K562 (cell line): ENCODE data around the gene OR2T4. TPM values are rescaled to one million over a fixed set of nuclear protein-coding genes. Genes with fewer than 3 reads are reported as not detected.

Source experiments
- ATAC-seq: fragments of 200-7000 bp; cut with Tn5 transposase; 3 replicates; pipeline ENCODE4 v1.9.1; 2020; ENCODE audit warnings: moderate library complexity
- BruUV-seq: library from RNA; stranded (reverse); fragments of 400-500 nt; replicated peaks from 2 replicates; lab custom pipeline; 2021; lab: Mats Ljungman, UMichigan
- CTCF ChIA-PET: fragments of 300-600 bp; formaldehyde crosslinking; extraction: SDS; loops from one replicate; lab custom pipeline; 2021; ENCODE audit warnings: low intra/inter-chr PET ratio; lab: Yijun Ruan, JAX
- POLR2A ChIA-PET: fragments of 300-600, 350-650 bp; sonication (Branson Sonifier 250); formaldehyde crosslinking; extraction: SDS; loops from one replicate; lab custom pipeline; 2021; ENCODE audit warnings: antibody characterized with exemption, inconsistent platforms; lab: Yijun Ruan, JAX
- DNase-seq, 4 experiments: peaks; one replicate each; pipeline versions ENCODE4 v3.0.0 to v3.0.0-alpha.2; 2011 to 2018; ENCODE audit warnings: low spot score in 3 of 4, mixed read lengths in 3 of 4; ENCODE audit errors: extremely low read depth in 1 of 4
- FAIRE-seq: peaks from 2 replicates; lab custom pipeline; 2011; peaks lifted over from hg19 to GRCh38; lab: Jason Lieb, UNC
- H2AFZ ChIP-seq: 2 replicates; pipeline ENCODE4 v1.6.0; 2011; ENCODE audit warnings: low read depth, low read length, control low read depth, inconsistent platforms
- H3K27ac ChIP-seq: fragments of 200-600 bp; 3 replicates; pipeline ENCODE4 v1.8.0; 2011; ENCODE audit warnings: low read depth, mild to moderate bottlenecking, control low read depth, inconsistent platforms, low read length, moderate library complexity, mixed read lengths; ENCODE audit errors: extremely low read depth
- H3K27me3 ChIP-seq, 2 experiments: fragments of 300-600 bp in 1 of 2; 2 replicates in 1 of 2; 3 replicates in 1 of 2; pipeline versions ENCODE4 v1.6.0 to v1.8.0; 2011; ENCODE audit warnings: inconsistent platforms in 2 of 2, low read length in 2 of 2, mild to moderate bottlenecking in 1 of 2, mixed read lengths in 1 of 2, moderate library complexity in 1 of 2; ENCODE audit not compliant: control insufficient read depth in 2 of 2, insufficient read depth in 2 of 2
- H3K36me3 ChIP-seq: fragments of 300-600 bp; 3 replicates; pipeline ENCODE4 v1.8.0; 2011; ENCODE audit warnings: mild to moderate bottlenecking, low read length, inconsistent platforms; ENCODE audit not compliant: control insufficient read depth, insufficient read depth
- H3K4me1 ChIP-seq, 2 experiments: fragments of 200-600 bp in 1 of 2; replicated peaks in 1 of 2; 2 replicates in 1 of 2; 3 replicates in 1 of 2; pipeline versions ENCODE4 v1.5.1 to v1.8.0; 2011; ENCODE audit warnings: inconsistent platforms in 2 of 2, low read length in 2 of 2, mild to moderate bottlenecking in 1 of 2, mixed read lengths in 1 of 2, moderate library complexity in 1 of 2; ENCODE audit not compliant: control insufficient read depth in 2 of 2, insufficient read depth in 2 of 2
- H3K4me2 ChIP-seq: 2 replicates; pipeline ENCODE4 v1.6.1; 2011; ENCODE audit warnings: low read length, control low read depth, inconsistent platforms, mixed read lengths; ENCODE audit not compliant: insufficient read depth
- H3K4me3 ChIP-seq: fragments of 200-600 bp; sonication (generic), shearing (Covaris generic); 2 replicates; pipeline ENCODE4 v1.5.1; 2016; ENCODE audit warnings: control low read depth, inconsistent platforms
- H3K79me2 ChIP-seq: fragments of 200-600 bp; 3 replicates; pipeline ENCODE4 v1.8.0; 2011; ENCODE audit warnings: low read length, inconsistent platforms; ENCODE audit not compliant: control insufficient read depth, insufficient read depth
- H3K9ac ChIP-seq, 2 experiments: 2 replicates each; pipeline versions ENCODE4 v1.6.0 to v1.6.1; 2011; ENCODE audit warnings: low read depth in 2 of 2, low read length in 2 of 2, control low read depth in 1 of 2, inconsistent platforms in 1 of 2, mild to moderate bottlenecking in 1 of 2, mixed read lengths in 1 of 2; ENCODE audit not compliant: insufficient read depth in 1 of 2
- H3K9me1 ChIP-seq: one replicate; pipeline ENCODE4 v1.6.0; 2011; ENCODE audit warnings: inconsistent platforms, mild to moderate bottlenecking, low read length, moderate library complexity; ENCODE audit not compliant: control insufficient read depth, insufficient read depth
- H3K9me3 ChIP-seq: replicated peaks from 2 replicates; pipeline ENCODE4 v1.5.1; 2011; ENCODE audit warnings: low read depth, low read length, inconsistent platforms; ENCODE audit not compliant: control insufficient read depth, insufficient read depth
- H4K20me1 ChIP-seq: replicated peaks from 2 replicates; pipeline ENCODE4 v1.6.1; 2011; ENCODE audit warnings: low read length, inconsistent platforms, mixed read lengths; ENCODE audit not compliant: control insufficient read depth, insufficient read depth
- HNRNPK ChIP-seq: fragments of 200-400 bp; formaldehyde crosslinking; IDR thresholded peaks from one replicate; pipeline ENCODE4 v1.6.1; 2018; ENCODE audit warnings: mild to moderate bottlenecking, low read depth, low read length; ENCODE audit not compliant: poor library complexity, severe bottlenecking
- in situ Hi-C: fragments of 300-500 bp; cut with MboI; formaldehyde crosslinking; loops from 4 replicates; pipeline ENCODE4 v1.15.0; 2018; ENCODE audit warnings: inconsistent platforms, mixed read lengths
- intact Hi-C: fragments of 100-400 bp; cut with micrococcal nuclease; formaldehyde crosslinking; loops from 2 replicates; pipeline ENCODE4 v1.14.2; 2022
- polyA plus RNA-seq, 8 experiments: library from polyadenylated mRNA; depleted of rRNA in 4 of 8; stranded (reverse) in 5 of 8; unstranded in 3 of 8; fragments of >200 nt; fragmentation: Nextera tagmentation in 2 of 8; fragmentation: Illumina TruSeq in 1 of 8; extraction: Ambion mirVana in 2 of 8; extraction: Trizol in 1 of 8; gene quantifications; 2 replicates each; pipeline versions ENCODE4 v1.2.1 to v1.2.3, GENCODE V29; 2011 to 2014; ENCODE audit warnings: inconsistent platforms in 1 of 8, missing spikeins in 1 of 8
- total RNA-seq, 7 experiments: library from RNA; depleted of rRNA in 6 of 7; stranded (reverse); fragments of >200 nt in 6 of 7; fragmentation: Illumina TruSeq in 2 of 7; extraction: Trizol in 2 of 7; gene quantifications; 2 replicates each; pipeline versions ENCODE4 v1.2.1 to v1.2.3, GENCODE V29; 2011 to 2021; ENCODE audit warnings: low replicate concordance in 1 of 7
- TF ChIP-seq, protein P1 (sequence below): fragments of 250-450 bp; sonication (Bioruptor Pico); IDR thresholded peaks from 2 replicates; pipeline ENCODE4 v1.8.0; 2021; ENCODE audit warnings: moderate library complexity, mild to moderate bottlenecking, inconsistent platforms
- TF ChIP-seq, protein P2 (sequence below), 2 experiments: fragments of 450-650 bp; formaldehyde crosslinking in 1 of 2; IDR thresholded peaks; 2 replicates each; pipeline versions ENCODE4 v1.4.0 to v1.6.1; 2014 to 2020; ENCODE audit warnings: mild to moderate bottlenecking in 2 of 2, borderline replicate concordance in 1 of 2, low read depth in 1 of 2

Gene OR2T4
- total and polyA plus RNA-seq, 9 of the 15 experiments (the other 6 are each of a cell fraction or from before 2014, with no cell fraction given): not detected

DNA sequence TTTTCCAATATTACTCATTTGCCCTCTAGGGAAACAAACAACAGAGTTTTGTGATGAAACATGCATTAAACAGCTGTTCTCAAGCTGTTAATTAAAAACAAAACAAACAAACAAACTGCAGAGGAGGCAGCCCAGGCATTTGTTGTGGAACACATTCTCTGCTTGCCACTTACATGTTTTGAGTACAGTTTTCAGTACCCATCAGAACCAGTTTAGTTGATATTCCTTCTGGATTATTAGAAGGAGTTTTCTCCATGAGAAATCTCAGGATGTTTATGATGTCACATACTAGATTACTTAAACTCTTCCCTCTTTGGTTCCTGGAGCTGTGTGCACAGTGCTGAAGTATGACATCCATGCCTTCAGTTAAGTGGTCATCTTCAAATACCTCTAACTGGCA is 14.0 kb downstream of the OR2T4 start, which contains the start of gene OR2T6:
Gene OR2T6, plus strand, starts transcription at position 301 of the 400 bp plus-strand sequence. CDS start 11,863 bp downstream, outside the sequence.
- Histone ChIP-seq H3K27me3 (no peaks in the 10 kb centered on the region), H3K36me3 (no peaks in the 10 kb centered on the region), H3K79me2 (no peaks in the 10 kb centered on the region), H3K9me3 (no peaks in the 10 kb centered on the region; the same call in 1 of the 2 replicates), H3K4me3 (no peak within 1 kb of the TSS), H3K4me1 (no peaks in the 10 kb centered on the region), H3K27ac (no peak within 1 kb of the TSS), H4K20me1 (no peaks in the 10 kb centered on the region), H3K9ac (no peak within 1 kb of the TSS), H3K9me1 (no peaks in the 10 kb centered on the region), H3K4me2 (no peak within 1 kb of the TSS), H2AFZ (no peak within 1 kb of the TSS)
- in situ Hi-C loops (no loop called here), intact Hi-C loops (no loop called here)
- ChIA-PET POLR2A (no interaction called here), CTCF (interaction anchor here (0.8 kb wide), 1 partner anchor 52 kb away, joined by 3 read pairs; no protein-coding TSS in a partner anchor)
- FAIRE-seq (no peak), DNase-seq (no peak), ATAC-seq (no peak)
- BruUV-seq: no TSS peak
- TF ChIP-seq, protein P1, sequence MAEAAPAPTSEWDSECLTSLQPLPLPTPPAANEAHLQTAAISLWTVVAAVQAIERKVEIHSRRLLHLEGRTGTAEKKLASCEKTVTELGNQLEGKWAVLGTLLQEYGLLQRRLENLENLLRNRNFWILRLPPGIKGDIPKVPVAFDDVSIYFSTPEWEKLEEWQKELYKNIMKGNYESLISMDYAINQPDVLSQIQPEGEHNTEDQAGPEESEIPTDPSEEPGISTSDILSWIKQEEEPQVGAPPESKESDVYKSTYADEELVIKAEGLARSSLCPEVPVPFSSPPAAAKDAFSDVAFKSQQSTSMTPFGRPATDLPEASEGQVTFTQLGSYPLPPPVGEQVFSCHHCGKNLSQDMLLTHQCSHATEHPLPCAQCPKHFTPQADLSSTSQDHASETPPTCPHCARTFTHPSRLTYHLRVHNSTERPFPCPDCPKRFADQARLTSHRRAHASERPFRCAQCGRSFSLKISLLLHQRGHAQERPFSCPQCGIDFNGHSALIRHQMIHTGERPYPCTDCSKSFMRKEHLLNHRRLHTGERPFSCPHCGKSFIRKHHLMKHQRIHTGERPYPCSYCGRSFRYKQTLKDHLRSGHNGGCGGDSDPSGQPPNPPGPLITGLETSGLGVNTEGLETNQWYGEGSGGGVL (CRISPR knock-in tag): no peak
- TF ChIP-seq, protein P2, sequence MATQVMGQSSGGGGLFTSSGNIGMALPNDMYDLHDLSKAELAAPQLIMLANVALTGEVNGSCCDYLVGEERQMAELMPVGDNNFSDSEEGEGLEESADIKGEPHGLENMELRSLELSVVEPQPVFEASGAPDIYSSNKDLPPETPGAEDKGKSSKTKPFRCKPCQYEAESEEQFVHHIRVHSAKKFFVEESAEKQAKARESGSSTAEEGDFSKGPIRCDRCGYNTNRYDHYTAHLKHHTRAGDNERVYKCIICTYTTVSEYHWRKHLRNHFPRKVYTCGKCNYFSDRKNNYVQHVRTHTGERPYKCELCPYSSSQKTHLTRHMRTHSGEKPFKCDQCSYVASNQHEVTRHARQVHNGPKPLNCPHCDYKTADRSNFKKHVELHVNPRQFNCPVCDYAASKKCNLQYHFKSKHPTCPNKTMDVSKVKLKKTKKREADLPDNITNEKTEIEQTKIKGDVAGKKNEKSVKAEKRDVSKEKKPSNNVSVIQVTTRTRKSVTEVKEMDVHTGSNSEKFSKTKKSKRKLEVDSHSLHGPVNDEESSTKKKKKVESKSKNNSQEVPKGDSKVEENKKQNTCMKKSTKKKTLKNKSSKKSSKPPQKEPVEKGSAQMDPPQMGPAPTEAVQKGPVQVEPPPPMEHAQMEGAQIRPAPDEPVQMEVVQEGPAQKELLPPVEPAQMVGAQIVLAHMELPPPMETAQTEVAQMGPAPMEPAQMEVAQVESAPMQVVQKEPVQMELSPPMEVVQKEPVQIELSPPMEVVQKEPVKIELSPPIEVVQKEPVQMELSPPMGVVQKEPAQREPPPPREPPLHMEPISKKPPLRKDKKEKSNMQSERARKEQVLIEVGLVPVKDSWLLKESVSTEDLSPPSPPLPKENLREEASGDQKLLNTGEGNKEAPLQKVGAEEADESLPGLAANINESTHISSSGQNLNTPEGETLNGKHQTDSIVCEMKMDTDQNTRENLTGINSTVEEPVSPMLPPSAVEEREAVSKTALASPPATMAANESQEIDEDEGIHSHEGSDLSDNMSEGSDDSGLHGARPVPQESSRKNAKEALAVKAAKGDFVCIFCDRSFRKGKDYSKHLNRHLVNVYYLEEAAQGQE (IDR thresholded peaks at IDR 0.05; ENCODE audit: borderline replicate concordance): no peak
- TF ChIP-seq, protein P2 (CRISPR knock-in tag; IDR thresholded peaks at IDR 0.05; ENCODE audit: low read depth): no peak
- TF ChIP-seq HNRNPK: no peak
